H9 (cell line): Measurements from ENCODE around the gene GAL3ST2. TPM values are rescaled to one million over a fixed set of nuclear protein-coding genes. Genes with fewer than 3 reads are reported as not detected.

ENCODE experiments used
- DNase-seq: peaks from one replicate; pipeline ENCODE4 v3.0.0-alpha.2; 2017
- H2AFZ ChIP-seq: one replicate; pipeline ENCODE4 v1.6.1; 2013; ENCODE audit warnings: mild to moderate bottlenecking, low read length, control low read depth, moderate library complexity
- H2AK5ac ChIP-seq: 2 replicates; pipeline ENCODE4 v1.6.1; 2013; ENCODE audit warnings: low read length, control low read depth, mixed read lengths; ENCODE audit not compliant: insufficient read length
- H2BK120ac ChIP-seq: one replicate; pipeline ENCODE4 v1.6.1; 2013; ENCODE audit warnings: low read depth, mild to moderate bottlenecking, low read length, control low read depth, inconsistent platforms; ENCODE audit not compliant: poor library complexity, severe bottlenecking
- H2BK12ac ChIP-seq: 2 replicates; pipeline ENCODE4 v1.6.1; 2013; ENCODE audit warnings: low read length, control low read depth, mixed read lengths, low read depth; ENCODE audit not compliant: insufficient read length
- H2BK15ac ChIP-seq: 2 replicates; pipeline ENCODE4 v1.6.1; 2013; ENCODE audit warnings: low read depth, low read length, control low read depth
- H2BK20ac ChIP-seq: one replicate; pipeline ENCODE4 v1.6.1; 2013; ENCODE audit warnings: low read depth, mild to moderate bottlenecking, low read length, control low read depth, inconsistent platforms; ENCODE audit not compliant: poor library complexity, severe bottlenecking
- H2BK5ac ChIP-seq: 2 replicates; pipeline ENCODE4 v1.6.1; 2013; ENCODE audit warnings: low read length, control low read depth, mixed read lengths; ENCODE audit not compliant: insufficient read length
- H3K14ac ChIP-seq: 2 replicates; pipeline ENCODE4 v1.6.1; 2013; ENCODE audit warnings: low read length, control low read depth; ENCODE audit not compliant: insufficient read depth
- H3K18ac ChIP-seq: 2 replicates; pipeline ENCODE4 v1.6.1; 2013; ENCODE audit warnings: low read depth, mild to moderate bottlenecking, mixed read lengths, low read length, control low read depth; ENCODE audit not compliant: insufficient read length
- H3K23ac ChIP-seq: 2 replicates; pipeline ENCODE4 v1.6.1; 2013; ENCODE audit warnings: low read length, control low read depth, mixed read lengths, low read depth; ENCODE audit not compliant: insufficient read length
- H3K23me2 ChIP-seq: 2 replicates; pipeline ENCODE4 v1.6.1; 2013; ENCODE audit warnings: low read depth, mild to moderate bottlenecking, mixed read lengths, low read length, control low read depth; ENCODE audit not compliant: insufficient read length, poor library complexity, severe bottlenecking
- H3K27ac ChIP-seq: 2 replicates; pipeline ENCODE4 v1.5.1; 2013; ENCODE audit warnings: low read length, control low read depth, mixed read lengths, low read depth; ENCODE audit not compliant: insufficient read length
- H3K27me3 ChIP-seq: 2 replicates; pipeline ENCODE4 v1.6.1; 2013; ENCODE audit warnings: low read length, control low read depth, inconsistent platforms; ENCODE audit not compliant: insufficient read depth
- H3K4ac ChIP-seq: 2 replicates; pipeline ENCODE4 v1.6.1; 2013; ENCODE audit warnings: low read depth, mild to moderate bottlenecking, control low read depth, inconsistent platforms, low read length, moderate library complexity
- H3K4me1 ChIP-seq: 2 replicates; pipeline ENCODE4 v1.6.1; 2013; ENCODE audit warnings: low read length, control low read depth, inconsistent platforms; ENCODE audit not compliant: insufficient read depth
- H3K4me2 ChIP-seq: 2 replicates; pipeline ENCODE4 v1.6.1; 2013; ENCODE audit warnings: low read length, control low read depth, mixed read lengths; ENCODE audit not compliant: insufficient read length, insufficient read depth
- H3K56ac ChIP-seq: 2 replicates; pipeline ENCODE4 v1.6.1; 2013; ENCODE audit warnings: low read depth, mild to moderate bottlenecking, mixed read lengths, low read length, control low read depth; ENCODE audit not compliant: insufficient read length
- H3K79me1 ChIP-seq: 2 replicates; pipeline ENCODE4 v1.6.1; 2013; ENCODE audit warnings: low read depth, mild to moderate bottlenecking, moderate library complexity, low read length, control low read depth, inconsistent platforms; ENCODE audit not compliant: insufficient read depth, poor library complexity, severe bottlenecking
- H3K79me2 ChIP-seq: 2 replicates; pipeline ENCODE4 v1.6.1; 2013; ENCODE audit warnings: low read length, control low read depth, inconsistent platforms; ENCODE audit not compliant: insufficient read depth
- H3K9ac ChIP-seq: 2 replicates; pipeline ENCODE4 v1.6.1; 2013; ENCODE audit warnings: low read length, control low read depth, mixed read lengths; ENCODE audit not compliant: insufficient read length; ENCODE audit errors: extremely low read depth
- H3K9me3 ChIP-seq: one replicate; pipeline ENCODE4 v1.6.1; 2013; ENCODE audit warnings: low read depth, low read length, inconsistent platforms; ENCODE audit not compliant: control insufficient read depth
- H3T11ph ChIP-seq: one replicate; pipeline ENCODE4 v1.6.1; 2013; ENCODE audit warnings: mild to moderate bottlenecking, low read length, control low read depth, inconsistent platforms
- H4K20me1 ChIP-seq: one replicate; pipeline ENCODE4 v1.6.1; 2013; ENCODE audit not compliant: control insufficient read depth, insufficient read length, insufficient read depth
- H4K5ac ChIP-seq: 2 replicates; pipeline ENCODE4 v1.6.1; 2013; ENCODE audit warnings: low read depth, mild to moderate bottlenecking, mixed read lengths, low read length, control low read depth; ENCODE audit not compliant: insufficient read length
- H4K8ac ChIP-seq: replicated peaks from 2 replicates; pipeline ENCODE4 v1.6.1; 2013; ENCODE audit warnings: low read length, control low read depth, mixed read lengths, low read depth; ENCODE audit not compliant: insufficient read length
- H4K91ac ChIP-seq: 2 replicates; pipeline ENCODE4 v1.6.1; 2013; ENCODE audit warnings: low read depth, mild to moderate bottlenecking, moderate library complexity, mixed read lengths, low read length, control low read depth; ENCODE audit not compliant: insufficient read length
- H3K27ac Mint-ChIP-seq, 3 experiments: 2 replicates in 2 of 3; 3 replicates in 1 of 3; pipeline ENCODE4 v1.8.0; 2020 to 2021; ENCODE audit warnings: mixed read lengths in 3 of 3, mild to moderate bottlenecking in 1 of 3, moderate library complexity in 1 of 3
- H3K27me3 Mint-ChIP-seq: 2 replicates; pipeline ENCODE4 v1.8.0; 2021; ENCODE audit warnings: low read depth, mild to moderate bottlenecking, moderate library complexity, mixed read lengths
- H3K36me3 Mint-ChIP-seq, 3 experiments: 2 replicates in 2 of 3; 3 replicates in 1 of 3; pipeline ENCODE4 v1.8.0; 2020 to 2021; ENCODE audit warnings: low read depth in 3 of 3, mixed read lengths in 3 of 3; ENCODE audit not compliant: insufficient read depth in 1 of 3
- H3K4me1 Mint-ChIP-seq, 2 experiments: 2 replicates each; pipeline ENCODE4 v1.8.0; 2020; ENCODE audit warnings: mixed read lengths in 2 of 2
- H3K4me3 Mint-ChIP-seq, 2 experiments: 2 replicates in 1 of 2; 3 replicates in 1 of 2; pipeline ENCODE4 v1.8.0; 2020 to 2021; ENCODE audit warnings: mild to moderate bottlenecking in 2 of 2, mixed read lengths in 2 of 2, moderate library complexity in 1 of 2
- H3K9me3 Mint-ChIP-seq, 2 experiments: 2 replicates in 1 of 2; 3 replicates in 1 of 2; pipeline ENCODE4 v1.8.0; 2020; ENCODE audit warnings: mild to moderate bottlenecking in 2 of 2, mixed read lengths in 2 of 2, moderate library complexity in 1 of 2
- CTCF ChIP-seq: fragments of 200-600 bp; sonication (generic); conservative IDR thresholded peaks from 3 replicates; pipeline ENCODE4 v1.8.0; 2021; ENCODE audit warnings: antibody characterized with exemption, mild to moderate bottlenecking
- WGBS: extraction: QIAGEN DNeasy Blood & Tissue Kit; methylation state at CpG from one replicate; pipeline ENCODE4 v1.1.7; 2013; ENCODE audit warnings: missing lambda C conversion rate, low lambda C conversion rate, mixed read lengths; ENCODE audit not compliant: insufficient read length; ENCODE audit errors: extremely low coverage; 5-methylcytosine and 5-hydroxymethylcytosine counted together
- total RNA-seq: library from RNA; stranded (reverse); gene quantifications from 2 replicates; pipeline ENCODE4 v1.2.1, GENCODE V29; 2021

Gene GAL3ST2
- total RNA-seq, 1 experiment from 2014 or later, result 0.33 TPM

DNA sequence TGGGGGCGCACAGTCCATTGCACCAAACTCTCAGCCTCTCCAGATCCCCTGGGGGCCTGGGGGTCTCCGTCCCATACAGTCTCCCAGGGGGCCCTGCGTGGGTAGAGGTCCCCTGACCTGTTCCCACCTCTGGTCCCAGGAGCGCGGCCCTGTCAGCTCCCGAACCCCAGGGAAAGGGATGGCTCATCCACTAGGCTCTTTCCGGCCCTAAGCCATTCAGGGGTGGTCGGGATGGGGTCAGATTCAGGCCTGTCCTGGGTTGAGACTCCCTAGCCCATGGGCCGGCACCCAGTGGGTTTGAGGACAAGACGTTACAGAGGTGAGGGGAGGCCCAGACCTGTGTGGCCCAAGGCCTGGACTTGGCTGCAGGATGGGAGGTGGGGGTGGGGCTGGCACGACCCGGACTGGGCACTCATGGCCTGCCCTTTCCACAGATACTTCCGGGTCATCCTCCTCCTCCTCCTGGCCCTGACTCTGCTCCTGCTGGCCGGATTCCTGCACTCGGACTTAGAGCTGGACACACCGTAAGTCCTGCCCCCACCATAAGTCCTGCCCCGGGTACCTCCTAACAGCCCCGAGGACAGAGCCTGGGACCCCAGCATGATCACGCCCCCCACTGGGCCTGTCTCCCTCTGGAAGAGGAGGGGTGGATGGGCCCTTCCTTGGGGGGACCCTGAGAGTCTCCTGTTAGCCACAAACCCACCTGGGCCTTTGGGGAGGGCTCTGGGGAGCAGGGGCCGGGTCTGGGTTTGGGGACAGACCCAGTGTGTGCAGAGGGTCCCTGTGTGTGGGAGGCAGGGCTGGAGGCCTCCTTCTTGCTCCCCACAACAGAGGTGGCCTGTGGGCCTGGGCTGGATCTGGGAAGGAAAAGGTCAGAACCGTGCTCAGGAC is 22.3 kb downstream of the GAL3ST2 start:
- Mint-ChIP-seq H3K4me1 (peaks cover 2 to 18% of the 10 kb centered on the region in 2 experiments; a peak in 3 of 4 replicates), H3K27me3 (peaks cover 9% of the 10 kb centered on the region), H3K36me3 (no peaks in the 10 kb centered on the region; a peak in 1 of 7 replicates), H3K9me3 (no peaks in the 10 kb centered on the region), H3K27ac (no peak overlapping the region), H3K4me3 (no peak overlapping the region)
- no peak overlapping the region for H3K4me2 ChIP-seq
- no peaks in the 10 kb centered on the region for H3K79me1 ChIP-seq
- H3K4ac ChIP-seq, result no peak overlapping the region
- H3K27me3 ChIP-seq, result peaks cover 2% of the 10 kb centered on the region; the same call in 1 of the 2 replicates
- no peak overlapping the region for H2AFZ ChIP-seq
- H3K23me2 ChIP-seq, result no peaks in the 10 kb centered on the region
- no peaks in the 10 kb centered on the region for H3K79me2 ChIP-seq
- no peaks in the 10 kb centered on the region for H3K4me1 ChIP-seq
- no peak overlapping the region for H3K27ac ChIP-seq
- no peak overlapping the region for H3K18ac ChIP-seq
- H3K9me3 ChIP-seq, result no peaks in the 10 kb centered on the region
- H3K23ac ChIP-seq, result no peak overlapping the region
- no peak for DNase-seq
- H2BK20ac ChIP-seq, result no peak overlapping the region
- no peak overlapping the region for H2BK12ac ChIP-seq
- no peak overlapping the region for H2AK5ac ChIP-seq
- no peaks in the 10 kb centered on the region for H4K20me1 ChIP-seq
- no peak overlapping the region for H2BK5ac ChIP-seq
- H3K56ac ChIP-seq, result no peak overlapping the region
- no peak overlapping the region for H4K8ac ChIP-seq
- no peak overlapping the region for H4K5ac ChIP-seq
- TF ChIP-seq CTCF, result no peak
- no CpG with 5 or more reads among the region's 21 CpGs for WGBS
- no peak overlapping the region for H3K9ac ChIP-seq
- H2BK120ac ChIP-seq, result no peak overlapping the region
- H3K14ac ChIP-seq, result no peak overlapping the region
- H4K91ac ChIP-seq, result no peak overlapping the region
- no peak overlapping the region for H2BK15ac ChIP-seq
- no peak overlapping the region for H3T11ph ChIP-seq
